Esophagus muscularis mucosa (tissue), 3 donors: ENCODE data around the gene DGKD.

Experiments used
- POLR2A ChIP-seq: fragments of 450-650 bp; IDR thresholded peaks from one replicate; pipeline ENCODE4 v1.6.1; 2017; ENCODE audit warnings: antibody characterized with exemption, moderate library complexity, mild to moderate bottlenecking, low read depth
- TF ChIP-seq, protein P1 (sequence below), 3 experiments: fragments of 200-600 bp in 2 of 3; fragments of 450-650 bp in 1 of 3; sonication (generic) in 2 of 3; IDR thresholded peaks; one replicate each; pipeline ENCODE4 v1.5.1; 2017 to 2019; ENCODE audit warnings: antibody characterized with exemption in 3 of 3, mild to moderate bottlenecking in 2 of 3, moderate library complexity in 1 of 3

GRCh38 chr2:233453111-233453915 is 99.0 kb downstream of the DGKD start:
- TF ChIP-seq, protein P1, sequence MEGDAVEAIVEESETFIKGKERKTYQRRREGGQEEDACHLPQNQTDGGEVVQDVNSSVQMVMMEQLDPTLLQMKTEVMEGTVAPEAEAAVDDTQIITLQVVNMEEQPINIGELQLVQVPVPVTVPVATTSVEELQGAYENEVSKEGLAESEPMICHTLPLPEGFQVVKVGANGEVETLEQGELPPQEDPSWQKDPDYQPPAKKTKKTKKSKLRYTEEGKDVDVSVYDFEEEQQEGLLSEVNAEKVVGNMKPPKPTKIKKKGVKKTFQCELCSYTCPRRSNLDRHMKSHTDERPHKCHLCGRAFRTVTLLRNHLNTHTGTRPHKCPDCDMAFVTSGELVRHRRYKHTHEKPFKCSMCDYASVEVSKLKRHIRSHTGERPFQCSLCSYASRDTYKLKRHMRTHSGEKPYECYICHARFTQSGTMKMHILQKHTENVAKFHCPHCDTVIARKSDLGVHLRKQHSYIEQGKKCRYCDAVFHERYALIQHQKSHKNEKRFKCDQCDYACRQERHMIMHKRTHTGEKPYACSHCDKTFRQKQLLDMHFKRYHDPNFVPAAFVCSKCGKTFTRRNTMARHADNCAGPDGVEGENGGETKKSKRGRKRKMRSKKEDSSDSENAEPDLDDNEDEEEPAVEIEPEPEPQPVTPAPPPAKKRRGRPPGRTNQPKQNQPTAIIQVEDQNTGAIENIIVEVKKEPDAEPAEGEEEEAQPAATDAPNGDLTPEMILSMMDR (IDR thresholded peaks at IDR 0.05) = no peak
- no peak for TF ChIP-seq POLR2A
